H1 (cell line): ENCODE measurements around the gene PHTF1. TPM values are rescaled to one million over a fixed set of nuclear protein-coding genes. Genes with fewer than 3 reads are reported as not detected.

Experiments
- CTCF ChIA-PET: fragments of 300-600 bp; sonication (Branson Sonifier 250); formaldehyde crosslinking; loops from one replicate; lab custom pipeline; 2021; ENCODE audit not compliant: partially characterized antibody; lab: Charles Lee
- POLR2A ChIA-PET: fragments of 300-600 bp; sonication (Branson Sonifier 250); formaldehyde crosslinking; loops from one replicate; lab custom pipeline; 2021; ENCODE audit warnings: inconsistent platforms; ENCODE audit not compliant: partially characterized antibody; lab: Charles Lee
- DNase-seq, 2 experiments: peaks; one replicate each; pipeline versions ENCODE4 v3.0.0 to v3.0.0-alpha.2; 2010 to 2022; ENCODE audit warnings: low spot score in 2 of 2, low read depth in 1 of 2, mixed read lengths in 1 of 2
- FAIRE-seq: peaks from 2 replicates; lab custom pipeline; 2011; peaks lifted over from hg19 to GRCh38; lab: Jason Lieb, UNC
- H2AFZ ChIP-seq: 2 replicates; pipeline ENCODE4 v1.8.1; 2012; ENCODE audit warnings: low read length, inconsistent platforms
- H2AK5ac ChIP-seq: 2 replicates; pipeline ENCODE4 v1.6.1; 2013; ENCODE audit warnings: low read depth, low read length
- H2BK120ac ChIP-seq: replicated peaks from 2 replicates; pipeline ENCODE3; 2013; ENCODE audit warnings: low read depth, low read length, inconsistent platforms
- H2BK12ac ChIP-seq: 2 replicates; pipeline ENCODE4 v1.6.1; 2013; ENCODE audit warnings: low read depth, low read length
- H2BK15ac ChIP-seq: 2 replicates; pipeline ENCODE4 v1.6.1; 2013; ENCODE audit warnings: low read length
- H2BK20ac ChIP-seq: 2 replicates; pipeline ENCODE4 v1.6.1; 2013; ENCODE audit warnings: low read length
- H2BK5ac ChIP-seq: 2 replicates; pipeline ENCODE4 v1.6.1; 2013; ENCODE audit warnings: low read depth, low read length
- H3K14ac ChIP-seq: 2 replicates; pipeline ENCODE4 v1.6.1; 2013; ENCODE audit warnings: inconsistent platforms; ENCODE audit not compliant: insufficient read length
- H3K18ac ChIP-seq: 2 replicates; pipeline ENCODE4 v1.6.1; 2013; ENCODE audit warnings: low read length; ENCODE audit errors: extremely low read depth
- H3K23ac ChIP-seq: 2 replicates; pipeline ENCODE4 v1.6.1; 2013; ENCODE audit warnings: inconsistent platforms; ENCODE audit not compliant: insufficient read length
- H3K23me2 ChIP-seq: 2 replicates; pipeline ENCODE4 v1.6.1; 2013; ENCODE audit warnings: low read depth, low read length
- H3K27ac ChIP-seq: 2 replicates; pipeline ENCODE4 v1.6.1; 2011; ENCODE audit warnings: low read depth, low read length, inconsistent platforms
- H3K27me3 ChIP-seq, 4 experiments: replicated peaks in 1 of 4; 1 replicate in 1 of 4; 2 replicates in 3 of 4; pipeline versions ENCODE4 v1.6.1 to v1.8.1; 2011 to 2013; ENCODE audit warnings: low read length in 3 of 4, mild to moderate bottlenecking in 3 of 4, inconsistent platforms in 2 of 4, mixed read lengths in 2 of 4, moderate library complexity in 1 of 4; ENCODE audit not compliant: control insufficient read depth in 3 of 4, insufficient read depth in 3 of 4; ENCODE audit errors: extremely low read depth in 1 of 4
- H3K36me3 ChIP-seq, 4 experiments: 2 replicates each; pipeline versions ENCODE4 v1.6.1 to v1.8.1; 2011 to 2013; ENCODE audit warnings: mild to moderate bottlenecking in 4 of 4, low read length in 3 of 4, moderate library complexity in 2 of 4, control low read depth in 1 of 4, inconsistent platforms in 1 of 4; ENCODE audit not compliant: insufficient read depth in 4 of 4, control insufficient read depth in 2 of 4
- H3K4ac ChIP-seq: replicated peaks from 2 replicates; pipeline ENCODE3; 2013; ENCODE audit warnings: low read length, low read depth, mixed read lengths, inconsistent platforms; ENCODE audit not compliant: insufficient read length
- H3K4me1 ChIP-seq, 4 experiments: replicated peaks in 1 of 4; 1 replicate in 1 of 4; 2 replicates in 3 of 4; pipeline versions ENCODE4 v1.6.1 to v1.8.1; 2011 to 2013; ENCODE audit warnings: low read length in 3 of 4, inconsistent platforms in 2 of 4, mixed read lengths in 1 of 4; ENCODE audit not compliant: insufficient read depth in 4 of 4, control insufficient read depth in 3 of 4
- H3K4me2 ChIP-seq, 2 experiments: 2 replicates each; pipeline versions ENCODE4 v1.6.1 to v1.8.1; 2011 to 2013; ENCODE audit warnings: low read depth in 2 of 2, low read length in 2 of 2, control low read depth in 1 of 2, inconsistent platforms in 1 of 2, mild to moderate bottlenecking in 1 of 2; ENCODE audit not compliant: insufficient read depth in 1 of 2
- H3K4me3 ChIP-seq, 4 experiments: fragments of 200-600, 300-600 bp in 1 of 4; sonication (generic), shearing (Covaris generic), sonication (Bioruptor Twin) in 1 of 4; 2 replicates each; pipeline versions ENCODE4 v1.5.1 to v1.8.1; 2011 to 2016; ENCODE audit warnings: low read length in 4 of 4, low read depth in 3 of 4, control low read depth in 2 of 4, inconsistent platforms in 2 of 4, mild to moderate bottlenecking in 2 of 4, mixed read lengths in 1 of 4, moderate library complexity in 1 of 4; ENCODE audit not compliant: insufficient read depth in 2 of 4; ENCODE audit errors: extremely low read depth in 1 of 4
- H3K56ac ChIP-seq: replicated peaks from 2 replicates; pipeline ENCODE3; 2013; ENCODE audit warnings: low read depth, mild to moderate bottlenecking, mixed read lengths, low read length, inconsistent platforms; ENCODE audit not compliant: insufficient read length
- H3K79me1 ChIP-seq: 2 replicates; pipeline ENCODE4 v1.6.1; 2013; ENCODE audit warnings: low read depth, low read length, control low read depth
- H3K79me2 ChIP-seq, 2 experiments: 2 replicates each; pipeline versions ENCODE4 v1.6.1 to v1.8.1; 2012 to 2013; ENCODE audit warnings: low read length in 2 of 2, mild to moderate bottlenecking in 2 of 2, inconsistent platforms in 1 of 2; ENCODE audit not compliant: insufficient read depth in 2 of 2, control insufficient read depth in 1 of 2
- H3K9ac ChIP-seq, 4 experiments: replicated peaks in 1 of 4; 1 replicate in 1 of 4; 2 replicates in 3 of 4; pipeline versions ENCODE4 v1.6.1 to v1.8.1; 2011 to 2013; ENCODE audit warnings: low read depth in 3 of 4, low read length in 3 of 4, control low read depth in 2 of 4, mild to moderate bottlenecking in 2 of 4, moderate library complexity in 2 of 4, inconsistent platforms in 1 of 4; ENCODE audit errors: extremely low read depth in 1 of 4
- H3K9me3 ChIP-seq, 2 experiments: 2 replicates each; pipeline versions ENCODE4 v1.6.1 to v1.8.1; 2012 to 2013; ENCODE audit warnings: mild to moderate bottlenecking in 2 of 2, moderate library complexity in 2 of 2, control low read depth in 1 of 2, inconsistent platforms in 1 of 2, low read depth in 1 of 2, low read length in 1 of 2, mixed read lengths in 1 of 2; ENCODE audit not compliant: insufficient read depth in 2 of 2
- H4K20me1 ChIP-seq, 2 experiments: replicated peaks in 1 of 2; 2 replicates each; pipeline versions ENCODE3 to v1.8.1; 2011 to 2013; ENCODE audit warnings: inconsistent platforms in 2 of 2, low read length in 2 of 2, mild to moderate bottlenecking in 1 of 2; ENCODE audit not compliant: insufficient read depth in 2 of 2, control insufficient read depth in 1 of 2
- H4K5ac ChIP-seq: 2 replicates; pipeline ENCODE4 v1.6.1; 2013; ENCODE audit warnings: low read length, low read depth, mixed read lengths, inconsistent platforms; ENCODE audit not compliant: insufficient read length
- H4K8ac ChIP-seq: 2 replicates; pipeline ENCODE4 v1.8.0; 2013; ENCODE audit warnings: mild to moderate bottlenecking, moderate library complexity, low read length, inconsistent platforms; ENCODE audit not compliant: insufficient read depth; ENCODE audit errors: extremely low read depth
- H4K91ac ChIP-seq: replicated peaks from 2 replicates; pipeline ENCODE3; 2013; ENCODE audit warnings: low read length, mixed read lengths, inconsistent platforms; ENCODE audit not compliant: insufficient read length
- BACH1 ChIP-seq: IDR thresholded peaks from 2 replicates; pipeline ENCODE4 v1.6.1; 2012; ENCODE audit warnings: low read length, improper control_type of control experiment
- CBX5 ChIP-seq: fragments of 300-800, 300-1000 bp; sonication (generic); IDR thresholded peaks from 2 replicates; pipeline ENCODE4 v1.7.1; 2016; ENCODE audit warnings: antibody characterized with exemption, low read length, low read depth
- EGR1 ChIP-seq: IDR thresholded peaks from 2 replicates; pipeline ENCODE4 v1.6.1; 2011; ENCODE audit warnings: low read depth, low read length, borderline replicate concordance
- KDM1A ChIP-seq: fragments of 200-600, 300-600 bp; sonication (generic); IDR thresholded peaks from 2 replicates; pipeline ENCODE4 v1.7.1; 2016; ENCODE audit warnings: mild to moderate bottlenecking, low read length, borderline replicate concordance
- SIX5 ChIP-seq: IDR thresholded peaks from 2 replicates; pipeline ENCODE4 v1.6.1; 2011; ENCODE audit warnings: mild to moderate bottlenecking, low read depth, low read length
- TAF1 ChIP-seq: IDR thresholded peaks from 2 replicates; pipeline ENCODE4 v1.6.1; 2011; ENCODE audit warnings: mild to moderate bottlenecking, low read depth, low read length
- WGBS, 2 experiments: shearing (Covaris generic) in 1 of 2; methylation state at CpG; one replicate each; pipeline versions ENCODE4 v1.1.6 to v1.1.7; 2013 to 2015; ENCODE audit warnings: low lambda C conversion rate in 2 of 2, mixed read lengths in 2 of 2, inconsistent platforms in 1 of 2, low coverage in 1 of 2, missing lambda C conversion rate in 1 of 2; ENCODE audit not compliant: insufficient replicate concordance in 2 of 2, insufficient coverage in 1 of 2, insufficient read length in 1 of 2; ENCODE audit errors: extremely low coverage in 1 of 2, missing lambda C conversion rate in 1 of 2; 5-methylcytosine and 5-hydroxymethylcytosine counted together
- polyA plus RNA-seq, 7 experiments: library from polyadenylated mRNA; depleted of rRNA in 3 of 7; stranded (reverse) in 5 of 7; unstranded in 2 of 7; fragments of >200 nt in 5 of 7; fragments of 200-250 nt in 2 of 7; gene quantifications; 1 replicate in 5 of 7; 2 replicates in 1 of 7; 4 replicates in 1 of 7; pipeline versions ENCODE4 v1.2.1 to v1.2.3, GENCODE V29; 2011 to 2013; ENCODE audit warnings: missing spikeins in 2 of 7, mixed read lengths in 2 of 7
- total RNA-seq: library from RNA; stranded (reverse); fragmentation: NEBNext Ultra II Directional; extraction: Animal tissue kit (Norgen Biotek cat#: 25700); gene quantifications from 2 replicates; pipeline ENCODE4 v1.2.1, GENCODE V29; 2021
- TF ChIP-seq, protein P1 (sequence below): IDR thresholded peaks from 2 replicates; pipeline ENCODE4 v1.6.1; 2012; ENCODE audit warnings: inconsistent platforms
- TF ChIP-seq, protein P2 (sequence below): IDR thresholded peaks from 2 replicates; pipeline ENCODE4 v1.6.1; 2011; ENCODE audit warnings: low read length, improper control_type of control experiment

Gene PHTF1
- total and polyA plus RNA-seq, 2 of the 8 experiments (the other 6 are each of a cell fraction or from before 2014, with no cell fraction given): 9.1 to 26.9 TPM

DNA sequence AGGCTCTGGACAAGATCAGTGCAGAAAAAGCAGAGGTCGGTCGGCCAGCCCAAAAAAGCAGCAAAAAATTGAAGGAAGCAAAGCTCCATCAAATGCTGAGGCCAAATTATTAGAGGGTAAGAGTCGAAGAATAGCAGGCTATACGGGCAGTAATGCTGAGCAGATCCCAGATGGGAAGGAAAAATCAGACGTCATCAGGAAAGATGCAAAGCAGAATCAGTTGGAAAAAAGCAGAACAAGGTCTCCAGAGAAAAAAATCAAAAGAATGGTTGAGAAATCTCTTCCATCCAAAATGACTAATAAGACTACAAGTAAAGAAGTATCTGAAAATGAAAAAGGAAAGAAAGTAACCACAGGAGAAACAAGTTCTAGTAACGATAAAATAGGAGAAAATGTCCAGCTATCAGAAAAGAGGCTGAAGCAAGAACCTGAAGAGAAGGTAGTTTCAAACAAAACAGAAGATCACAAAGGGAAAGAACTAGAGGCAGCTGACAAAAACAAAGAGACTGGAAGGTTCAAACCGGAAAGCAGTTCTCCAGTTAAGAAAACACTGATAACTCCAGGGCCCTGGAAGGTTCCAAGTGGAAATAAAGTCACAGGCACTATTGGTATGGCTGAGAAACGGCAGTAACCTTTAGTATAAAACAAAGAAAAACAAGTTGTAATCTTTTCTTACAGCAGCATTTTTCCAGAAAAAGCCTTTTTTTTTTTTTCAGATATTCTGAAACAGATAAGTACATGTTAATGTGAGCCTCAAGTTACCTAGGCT, 75.7 kb downstream of the PHTF1 start:
- no peak for FAIRE-seq
- POLR2A ChIA-PET: interaction anchor here (0.7 kb wide), 1 partner anchor 77 kb away, joined by 4 read pairs; no protein-coding TSS in a partner anchor
- no peak overlapping the region for H2AFZ ChIP-seq

More for the DNA sequence above, 75.7 kb downstream of the PHTF1 start:
- Histone ChIP-seq H3K18ac (no peak overlapping the region), H2BK12ac (no peak overlapping the region), H2BK20ac (no peak overlapping the region), H3K4me1 (peaks cover 0 to 3% (median 0%) of the 10 kb centered on the region in 4 experiments; a peak in 1 of 7 replicates), H3K14ac (no peak overlapping the region), H3K79me1 (no peaks in the 10 kb centered on the region), H3K4ac (no peak overlapping the region), H3K27ac (no peak overlapping the region), H2BK15ac (no peak overlapping the region), H3K27me3 (no peaks in the 10 kb centered on the region), H3K56ac (no peak overlapping the region), H3K9me3 (no peaks in the 10 kb centered on the region; a peak in 1 of 4 replicates), H2BK120ac (no peak overlapping the region), H3K23ac (no peak overlapping the region), H3K23me2 (no peaks in the 10 kb centered on the region), H3K4me3 (no peak overlapping the region), H3K79me2 (no peaks in the 10 kb centered on the region), H4K8ac (no peak overlapping the region), H4K20me1 (no peaks in the 10 kb centered on the region), H4K91ac (no peak overlapping the region), H4K5ac (no peak overlapping the region), H3K9ac (no peak overlapping the region), H2BK5ac (no peak overlapping the region), H2AK5ac (no peak overlapping the region), H3K4me2 (no peak overlapping the region), H3K36me3 (no peaks in the 10 kb centered on the region)
- CTCF ChIA-PET: no interaction called here
- TF ChIP-seq SIX5 (no peak), TAF1 (no peak), KDM1A (no peak), CBX5 (no peak), BACH1 (no peak), EGR1 (no peak)
- TF ChIP-seq, protein P1, sequence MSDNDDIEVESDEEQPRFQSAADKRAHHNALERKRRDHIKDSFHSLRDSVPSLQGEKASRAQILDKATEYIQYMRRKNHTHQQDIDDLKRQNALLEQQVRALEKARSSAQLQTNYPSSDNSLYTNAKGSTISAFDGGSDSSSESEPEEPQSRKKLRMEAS: no peak
- TF ChIP-seq, protein P2, sequence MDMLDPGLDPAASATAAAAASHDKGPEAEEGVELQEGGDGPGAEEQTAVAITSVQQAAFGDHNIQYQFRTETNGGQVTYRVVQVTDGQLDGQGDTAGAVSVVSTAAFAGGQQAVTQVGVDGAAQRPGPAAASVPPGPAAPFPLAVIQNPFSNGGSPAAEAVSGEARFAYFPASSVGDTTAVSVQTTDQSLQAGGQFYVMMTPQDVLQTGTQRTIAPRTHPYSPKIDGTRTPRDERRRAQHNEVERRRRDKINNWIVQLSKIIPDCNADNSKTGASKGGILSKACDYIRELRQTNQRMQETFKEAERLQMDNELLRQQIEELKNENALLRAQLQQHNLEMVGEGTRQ: no peak
- 90% methylated on average over 8 of the region's 8 CpGs; no CpG with 5 or more reads in 1 of the 2 experiments for WGBS, 2 experiments
- DNase-seq: no peak
